Measurements from ENCODE around the gene NKX2-1. TPM values are rescaled to one million over a fixed set of nuclear protein-coding genes. Genes with fewer than 3 reads are reported as not detected.

The NKX2-1 gene
- total and polyA plus RNA-seq, 2 donors (not counting 1 experiment from before 2014, with no cell fraction given) = not detected

GRCh38 chr14:36505892-36506731 is 13.9 kb downstream of the NKX2-1 start:
- WGBS (ENCODE audit: insufficient coverage) = 13% methylated on average over 25 of the region's 35 CpGs

More at GRCh38 chr14:36505892-36506731, 13.9 kb downstream of the NKX2-1 start:
- Histone ChIP-seq H3K4me2 (replicated peaks; ENCODE audit: low read depth, low read length, poor library complexity, severe bottlenecking) (no peak overlapping the region), H2AFZ (ENCODE audit: insufficient read depth, low read depth, low read length, poor library complexity, severe bottlenecking) (no peak overlapping the region), H3K4me3 (ENCODE audit: control extremely low read depth in 1 of 5, extremely low read depth in 1 of 5, insufficient read depth in 1 of 5, low read depth in 2 of 5, low read length in 4 of 5) (no peak overlapping the region), H3K4me1 (ENCODE audit: control insufficient read depth in 2 of 2, insufficient read depth in 2 of 2, low read length in 2 of 2) (peaks cover 0 to 8% of the 10 kb centered on the region in 2 donors), H4K20me1 (ENCODE audit: control insufficient read depth, insufficient read depth, low read length, poor library complexity, severe bottlenecking) (no peaks in the 10 kb centered on the region), H3K79me2 (ENCODE audit: control insufficient read depth, insufficient read depth, low read length) (no peaks in the 10 kb centered on the region), H3K36me3 (replicated peaks in 1 of 2; ENCODE audit: control extremely low read depth in 1 of 2, control insufficient read depth in 1 of 2, extremely low read depth in 1 of 2, insufficient read depth in 2 of 2, low read length in 1 of 2) (no peaks in the 10 kb centered on the region), H3K9me3 (ENCODE audit: control extremely low read depth in 1 of 3, control insufficient read depth in 2 of 3, insufficient read depth in 1 of 3, low read length in 2 of 3) (peaks cover 0 to 20% (median 2%) of the 10 kb centered on the region in 3 donors), H3K27me3 (replicated peaks in 1 of 4; ENCODE audit: control extremely low read depth in 1 of 4, control insufficient read depth in 3 of 4, insufficient read depth in 4 of 4, low read length in 3 of 4) (peaks cover 0 to 68% (median 48%) of the 10 kb centered on the region in 4 experiments), H3K9ac (ENCODE audit: low read length) (no peak overlapping the region), H3K27ac (ENCODE audit: low read length in 2 of 2) (no peak overlapping the region)
- Mint-ChIP-seq H3K9me3 (ENCODE audit: insufficient read depth) (peaks cover 2% of the 10 kb centered on the region), H3K4me3 (no peak overlapping the region), H3K4me1 (peaks cover 9% of the 10 kb centered on the region), H3K27ac (no peak overlapping the region), H3K27me3 (peaks cover 76% of the 10 kb centered on the region)
- TF ChIP-seq EZH2 (IDR thresholded peaks at IDR 0.05; ENCODE audit: borderline replicate concordance, insufficient read depth, low read depth, low read length, poor library complexity, severe bottlenecking) = no peak
- TF ChIP-seq CTCF (IDR thresholded peaks at IDR 0.05) = no peak
- ChIA-PET CTCF (no interaction called here), POLR2A (no interaction called here)
- DNase-seq (no peak), ATAC-seq (ENCODE audit: low read depth) (no peak)
- intact Hi-C loops (cut with micrococcal nuclease) = no loop called here
